Measurements from ENCODE around the gene RPUSD1. TPM values are rescaled to one million over a fixed set of nuclear protein-coding genes. Genes with fewer than 3 reads are reported as not detected.

RPUSD1 gene
- polyA plus RNA-seq, 3 donors = 29.5 to 38.1 (median 31.5) TPM

- Mint-ChIP-seq H3K4me3 (no peak overlapping the region), H3K27me3 (ENCODE audit: low read depth in 3 of 3) (peaks cover 0 to 2% (median 0%) of the 10 kb centered on the region in 3 donors), H3K27ac (no peak overlapping the region), H3K9me3 (peaks cover 0 to 3% (median 0%) of the 10 kb centered on the region in 7 donors), H3K36me3 (peaks cover 14 to 25% of the 10 kb centered on the region in 2 donors), H3K4me1 (peaks cover 15% of the 10 kb centered on the region)
- no peak overlapping the region for H3K9ac ChIP-seq (ENCODE audit: insufficient read depth, low read length, poor library complexity, severe bottlenecking)
- H3K36me3 ChIP-seq (replicated peaks in 1 of 2; ENCODE audit: control insufficient read depth in 1 of 2, insufficient read depth in 2 of 2, low read length in 2 of 2) = peaks cover 8 to 9% of the 10 kb centered on the region in 2 donors
- H3K4me1 ChIP-seq (ENCODE audit: control insufficient read depth in 1 of 2, insufficient read depth in 2 of 2, low read length in 2 of 2) = peaks cover 18 to 27% of the 10 kb centered on the region in 2 donors
- TF ChIP-seq, protein P1, sequence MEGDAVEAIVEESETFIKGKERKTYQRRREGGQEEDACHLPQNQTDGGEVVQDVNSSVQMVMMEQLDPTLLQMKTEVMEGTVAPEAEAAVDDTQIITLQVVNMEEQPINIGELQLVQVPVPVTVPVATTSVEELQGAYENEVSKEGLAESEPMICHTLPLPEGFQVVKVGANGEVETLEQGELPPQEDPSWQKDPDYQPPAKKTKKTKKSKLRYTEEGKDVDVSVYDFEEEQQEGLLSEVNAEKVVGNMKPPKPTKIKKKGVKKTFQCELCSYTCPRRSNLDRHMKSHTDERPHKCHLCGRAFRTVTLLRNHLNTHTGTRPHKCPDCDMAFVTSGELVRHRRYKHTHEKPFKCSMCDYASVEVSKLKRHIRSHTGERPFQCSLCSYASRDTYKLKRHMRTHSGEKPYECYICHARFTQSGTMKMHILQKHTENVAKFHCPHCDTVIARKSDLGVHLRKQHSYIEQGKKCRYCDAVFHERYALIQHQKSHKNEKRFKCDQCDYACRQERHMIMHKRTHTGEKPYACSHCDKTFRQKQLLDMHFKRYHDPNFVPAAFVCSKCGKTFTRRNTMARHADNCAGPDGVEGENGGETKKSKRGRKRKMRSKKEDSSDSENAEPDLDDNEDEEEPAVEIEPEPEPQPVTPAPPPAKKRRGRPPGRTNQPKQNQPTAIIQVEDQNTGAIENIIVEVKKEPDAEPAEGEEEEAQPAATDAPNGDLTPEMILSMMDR (IDR thresholded peaks at IDR 0.05) = no peak
- no peak overlapping the region for H3K27ac ChIP-seq (ENCODE audit: low read depth in 1 of 2, low read length in 2 of 2)
- H3K4me2 ChIP-seq (replicated peaks; ENCODE audit: extremely low read depth, low read length, poor library complexity, severe bottlenecking) = no peak overlapping the region
- H3K4me3 ChIP-seq (replicated peaks in 1 of 3; ENCODE audit: low read depth in 2 of 3, low read length in 3 of 3) = no peak overlapping the region
- no peaks in the 10 kb centered on the region for H3K9me3 ChIP-seq (replicated peaks in 1 of 2; ENCODE audit: control insufficient read depth in 1 of 2, insufficient read depth in 1 of 2, low read length in 2 of 2)
- intact Hi-C loops (cut with micrococcal nuclease) = no loop called here
- no peaks in the 10 kb centered on the region for H3K27me3 ChIP-seq (ENCODE audit: control insufficient read depth in 2 of 2, insufficient read depth in 2 of 2, low read length in 2 of 2)
- H4K20me1 ChIP-seq (ENCODE audit: insufficient read depth, low read length) = peaks cover 19% of the 10 kb centered on the region
- DNase-seq = no peak
- 96% methylated on average over 23 of the region's 23 CpGs for WGBS (ENCODE audit: insufficient coverage)
- H2AFZ ChIP-seq (ENCODE audit: insufficient read depth, low read depth, low read length, poor library complexity, severe bottlenecking) = no peak overlapping the region
- peaks cover 24% of the 10 kb centered on the region for H3K79me2 ChIP-seq (ENCODE audit: insufficient read depth, low read length)
Measured at GRCh38 chr16:791131-791530, 3.0 kb upstream of the RPUSD1 start.

DNA sequence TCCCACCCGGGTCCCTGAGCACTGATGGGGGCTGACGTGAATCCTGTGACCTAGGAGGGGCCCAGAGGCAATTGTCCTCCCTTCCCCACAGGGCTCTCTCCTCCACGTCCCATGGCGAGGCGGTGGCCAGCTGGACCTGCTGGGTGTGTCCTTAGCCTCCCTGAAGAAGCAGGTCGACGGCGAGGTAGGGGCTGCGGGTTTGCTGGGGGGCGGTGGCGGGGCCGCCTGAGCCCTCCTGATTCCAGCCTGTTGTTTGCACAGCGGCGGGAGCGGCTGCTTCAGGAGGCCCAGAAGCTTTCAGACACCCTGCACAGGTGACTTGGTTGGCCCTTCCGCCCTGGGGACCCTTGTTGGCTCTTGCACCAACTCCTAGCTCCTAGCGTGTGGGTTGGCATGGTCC is 1.9 kb upstream of the RPUSD1 start:
- H3K4me2 ChIP-seq (replicated peaks; ENCODE audit: extremely low read depth, low read length, poor library complexity, severe bottlenecking) = no peak overlapping the region
- peaks cover 0 to 3% (median 0%) of the 10 kb centered on the region in 7 donors for H3K9me3 Mint-ChIP-seq
- H3K4me3 ChIP-seq (replicated peaks in 1 of 3; ENCODE audit: low read depth in 2 of 3, low read length in 3 of 3) = no peak overlapping the region
- peaks cover 29% of the 10 kb centered on the region for H4K20me1 ChIP-seq (ENCODE audit: insufficient read depth, low read length)
- intact Hi-C loops (cut with micrococcal nuclease) = no loop called here
- H3K79me2 ChIP-seq (ENCODE audit: insufficient read depth, low read length) = peaks cover 24% of the 10 kb centered on the region
- H3K36me3 Mint-ChIP-seq = peaks cover 15 to 24% of the 10 kb centered on the region in 2 donors
- H3K27ac ChIP-seq (ENCODE audit: low read depth in 1 of 2, low read length in 2 of 2) = no peak overlapping the region
- H3K27ac Mint-ChIP-seq = no peak overlapping the region
- no peak overlapping the region for H3K4me3 Mint-ChIP-seq
- H3K4me1 Mint-ChIP-seq = peaks cover 15% of the 10 kb centered on the region
- H2AFZ ChIP-seq (ENCODE audit: insufficient read depth, low read depth, low read length, poor library complexity, severe bottlenecking) = no peak overlapping the region
- peaks cover 20 to 32% of the 10 kb centered on the region in 2 donors for H3K4me1 ChIP-seq (ENCODE audit: control insufficient read depth in 1 of 2, insufficient read depth in 2 of 2, low read length in 2 of 2)
- peaks cover 0 to 2% (median 0%) of the 10 kb centered on the region in 3 donors for H3K27me3 Mint-ChIP-seq (ENCODE audit: low read depth in 3 of 3)
- no peak overlapping the region for H3K9ac ChIP-seq (ENCODE audit: insufficient read depth, low read length, poor library complexity, severe bottlenecking)
- peaks cover 11 to 13% of the 10 kb centered on the region in 2 donors for H3K36me3 ChIP-seq (replicated peaks in 1 of 2; ENCODE audit: control insufficient read depth in 1 of 2, insufficient read depth in 2 of 2, low read length in 2 of 2)
- 95% methylated on average over 16 of the region's 17 CpGs for WGBS (ENCODE audit: insufficient coverage)
- no peaks in the 10 kb centered on the region for H3K9me3 ChIP-seq (replicated peaks in 1 of 2; ENCODE audit: control insufficient read depth in 1 of 2, insufficient read depth in 1 of 2, low read length in 2 of 2)
- DNase-seq = no peak
- TF ChIP-seq, protein P1 (IDR thresholded peaks at IDR 0.05) = no peak
- no peaks in the 10 kb centered on the region for H3K27me3 ChIP-seq (ENCODE audit: control insufficient read depth in 2 of 2, insufficient read depth in 2 of 2, low read length in 2 of 2)

All from CD14-positive monocyte (primary cell).